Osteoblast (primary cell): ENCODE results near the gene DNAH17. TPM values are rescaled to one million over a fixed set of nuclear protein-coding genes. Genes with fewer than 3 reads are reported as not detected.
A peak's percentile ranks its signal among the peaks of the same experiment; 100 is the strongest.

Experiments
- DNase-seq: peaks from one replicate; pipeline ENCODE4 v3.0.0; 2011; ENCODE audit warnings: low spot score, mixed read lengths; ENCODE audit not compliant: insufficient read length; ENCODE audit errors: missing footprints
- H2AFZ ChIP-seq: 2 replicates; pipeline ENCODE4 v1.6.0; 2011; ENCODE audit warnings: mild to moderate bottlenecking, low read length
- H3K27ac ChIP-seq: 2 replicates; pipeline ENCODE4 v1.5.1; 2011; ENCODE audit warnings: mild to moderate bottlenecking, low read depth, low read length, moderate library complexity
- H3K27me3 ChIP-seq: 2 replicates; pipeline ENCODE4 v1.6.0; 2012; ENCODE audit warnings: mild to moderate bottlenecking, control low read depth, inconsistent platforms, low read length, moderate library complexity; ENCODE audit not compliant: insufficient read depth
- H3K36me3 ChIP-seq: 2 replicates; pipeline ENCODE4 v1.5.1; 2011; ENCODE audit warnings: mild to moderate bottlenecking, low read length, control low read depth, moderate library complexity; ENCODE audit not compliant: insufficient read depth
- H3K4me1 ChIP-seq: 2 replicates; pipeline ENCODE4 v1.5.1; 2011; ENCODE audit warnings: mild to moderate bottlenecking, low read length, control low read depth, moderate library complexity; ENCODE audit not compliant: insufficient read depth
- H3K4me2 ChIP-seq: 2 replicates; pipeline ENCODE4 v1.6.0; 2011; ENCODE audit warnings: mild to moderate bottlenecking, low read length; ENCODE audit not compliant: insufficient read depth
- H3K4me3 ChIP-seq: fragments of 200-600 bp; sonication (generic); 3 replicates; pipeline ENCODE4 v1.5.1; 2012; ENCODE audit warnings: mild to moderate bottlenecking, low read length, inconsistent platforms; ENCODE audit not compliant: insufficient read depth
- H3K79me2 ChIP-seq: 2 replicates; pipeline ENCODE4 v1.6.0; 2012; ENCODE audit warnings: mild to moderate bottlenecking, low read length, control low read depth, inconsistent platforms; ENCODE audit not compliant: insufficient read depth
- H3K9me3 ChIP-seq: 2 replicates; pipeline ENCODE4 v1.5.1; 2011; ENCODE audit warnings: low read depth, low read length, control low read depth
- H4K20me1 ChIP-seq: 2 replicates; pipeline ENCODE4 v1.6.0; 2012; ENCODE audit warnings: mild to moderate bottlenecking, low read length, control low read depth; ENCODE audit not compliant: insufficient read depth
- total RNA-seq: library from RNA; depleted of rRNA; stranded (reverse); fragments of >200 nt; gene quantifications from 2 replicates; pipeline ENCODE4 v1.2.3, GENCODE V29; 2012
- TF ChIP-seq, protein P1 (sequence below): IDR thresholded peaks from 2 replicates; pipeline ENCODE4 v1.5.1; 2011; ENCODE audit warnings: mild to moderate bottlenecking, low read depth, low read length, moderate library complexity; ENCODE audit errors: extremely low read depth

Gene DNAH17
- total RNA-seq, 1 donor, result under 0.01 TPM

DNA sequence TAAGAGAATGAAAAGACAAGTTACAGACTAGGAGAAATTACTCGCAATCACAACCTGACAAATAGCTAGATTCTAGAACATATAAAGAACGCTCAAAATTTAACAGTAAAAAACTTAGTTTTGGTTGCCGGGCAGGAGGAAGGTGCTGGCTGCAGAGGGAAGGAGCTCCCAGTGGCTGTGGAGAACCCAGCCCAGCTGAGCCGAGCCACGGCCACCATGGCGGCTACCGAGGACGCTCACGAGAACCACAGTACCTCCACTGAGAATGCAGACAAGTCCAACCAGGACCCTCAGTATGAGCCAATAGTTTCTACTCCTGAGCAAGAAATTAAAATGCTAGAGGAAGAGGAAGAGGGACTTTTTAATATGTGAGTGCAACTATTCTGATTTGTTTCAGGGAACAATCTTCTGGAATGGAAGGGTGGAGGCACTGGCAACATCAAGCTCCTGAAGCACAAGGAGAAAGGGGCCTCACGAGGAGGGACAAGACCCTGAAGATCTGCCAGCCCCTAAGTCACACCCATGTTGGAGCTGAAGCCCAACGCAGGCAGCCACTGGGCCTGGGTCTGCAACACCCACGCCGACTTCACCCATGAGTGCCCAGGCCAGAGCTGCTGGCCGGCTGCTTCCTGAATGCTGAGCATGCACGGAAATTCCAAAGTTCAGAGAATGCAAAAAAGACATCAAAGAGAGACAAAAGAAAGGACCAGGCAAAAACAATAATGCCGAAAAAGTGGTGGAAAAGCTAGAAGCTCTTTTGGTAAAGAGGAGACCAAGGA, 55.0 kb downstream of the DNAH17 start:
- no peak overlapping the region for H3K4me3 ChIP-seq
- H3K36me3 ChIP-seq, result no peaks in the 10 kb centered on the region
- TF ChIP-seq, protein P1, sequence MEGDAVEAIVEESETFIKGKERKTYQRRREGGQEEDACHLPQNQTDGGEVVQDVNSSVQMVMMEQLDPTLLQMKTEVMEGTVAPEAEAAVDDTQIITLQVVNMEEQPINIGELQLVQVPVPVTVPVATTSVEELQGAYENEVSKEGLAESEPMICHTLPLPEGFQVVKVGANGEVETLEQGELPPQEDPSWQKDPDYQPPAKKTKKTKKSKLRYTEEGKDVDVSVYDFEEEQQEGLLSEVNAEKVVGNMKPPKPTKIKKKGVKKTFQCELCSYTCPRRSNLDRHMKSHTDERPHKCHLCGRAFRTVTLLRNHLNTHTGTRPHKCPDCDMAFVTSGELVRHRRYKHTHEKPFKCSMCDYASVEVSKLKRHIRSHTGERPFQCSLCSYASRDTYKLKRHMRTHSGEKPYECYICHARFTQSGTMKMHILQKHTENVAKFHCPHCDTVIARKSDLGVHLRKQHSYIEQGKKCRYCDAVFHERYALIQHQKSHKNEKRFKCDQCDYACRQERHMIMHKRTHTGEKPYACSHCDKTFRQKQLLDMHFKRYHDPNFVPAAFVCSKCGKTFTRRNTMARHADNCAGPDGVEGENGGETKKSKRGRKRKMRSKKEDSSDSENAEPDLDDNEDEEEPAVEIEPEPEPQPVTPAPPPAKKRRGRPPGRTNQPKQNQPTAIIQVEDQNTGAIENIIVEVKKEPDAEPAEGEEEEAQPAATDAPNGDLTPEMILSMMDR, result no peak
- H3K4me2 ChIP-seq, result no peak overlapping the region
- H3K79me2 ChIP-seq, result no peaks in the 10 kb centered on the region
- no peaks in the 10 kb centered on the region for H3K4me1 ChIP-seq
- no peaks in the 10 kb centered on the region for H4K20me1 ChIP-seq
- no peak overlapping the region for H3K27ac ChIP-seq
- H3K27me3 ChIP-seq, result no peaks in the 10 kb centered on the region
- peak; percentile 27 for DNase-seq
- no peak overlapping the region for H2AFZ ChIP-seq
- no peaks in the 10 kb centered on the region for H3K9me3 ChIP-seq

DNA sequence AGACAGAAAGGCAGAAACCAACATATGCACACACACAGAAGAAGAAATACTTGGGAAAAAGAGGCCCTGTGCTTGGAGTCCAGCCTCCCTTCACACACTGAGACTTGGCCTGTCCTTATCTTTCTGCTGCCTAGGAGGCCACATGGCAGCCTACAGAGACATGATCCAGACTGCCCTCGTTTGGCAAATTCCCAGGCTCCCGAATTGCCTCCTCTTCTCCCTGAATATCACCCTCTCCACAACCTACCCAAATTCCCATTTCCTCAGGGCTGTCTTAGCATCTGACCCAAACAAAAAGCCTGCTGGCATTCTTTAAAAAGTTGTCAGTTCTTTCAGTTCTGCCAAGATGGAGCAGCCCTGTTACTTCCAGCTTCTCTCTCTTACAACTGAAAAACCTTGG, 59.8 kb downstream of the DNAH17 start:
- Histone ChIP-seq H3K9me3 (no peaks in the 10 kb centered on the region), H3K27me3 (no peaks in the 10 kb centered on the region), H3K27ac (no peak overlapping the region), H2AFZ (no peak overlapping the region), H3K79me2 (no peaks in the 10 kb centered on the region), H3K4me3 (no peak overlapping the region), H3K36me3 (no peaks in the 10 kb centered on the region), H3K4me2 (no peak overlapping the region), H3K4me1 (no peaks in the 10 kb centered on the region), H4K20me1 (no peaks in the 10 kb centered on the region)
- TF ChIP-seq, protein P1, result no peak
- peak; percentile 51 for DNase-seq

DNA sequence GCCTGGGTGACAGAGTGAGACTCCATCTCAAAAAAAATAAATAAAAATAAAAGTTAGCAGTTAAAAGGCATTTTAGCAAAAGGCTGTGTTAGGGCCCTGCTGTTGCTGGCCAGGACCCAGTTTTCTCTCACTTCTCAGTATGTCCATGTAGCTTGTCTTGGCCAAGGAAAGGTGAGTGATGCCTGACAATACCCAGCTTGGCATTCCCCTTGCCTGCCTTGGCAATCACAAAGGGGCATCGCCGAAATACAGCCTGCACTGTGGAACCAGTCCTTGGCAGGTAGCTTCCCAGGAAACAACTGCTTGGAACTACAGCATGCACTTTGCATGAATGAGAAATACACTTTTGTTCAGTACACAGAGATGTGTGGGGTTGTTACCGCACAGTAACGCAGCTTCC, 61.7 kb downstream of the DNAH17 start:
- no peak for DNase-seq
- Histone ChIP-seq H4K20me1 (no peaks in the 10 kb centered on the region), H3K36me3 (no peaks in the 10 kb centered on the region), H3K4me2 (no peak overlapping the region), H3K27me3 (no peaks in the 10 kb centered on the region), H3K9me3 (no peaks in the 10 kb centered on the region), H3K79me2 (no peaks in the 10 kb centered on the region), H3K27ac (no peak overlapping the region), H3K4me1 (no peaks in the 10 kb centered on the region), H2AFZ (no peak overlapping the region), H3K4me3 (no peak overlapping the region)
- TF ChIP-seq, protein P1, result no peak

DNA sequence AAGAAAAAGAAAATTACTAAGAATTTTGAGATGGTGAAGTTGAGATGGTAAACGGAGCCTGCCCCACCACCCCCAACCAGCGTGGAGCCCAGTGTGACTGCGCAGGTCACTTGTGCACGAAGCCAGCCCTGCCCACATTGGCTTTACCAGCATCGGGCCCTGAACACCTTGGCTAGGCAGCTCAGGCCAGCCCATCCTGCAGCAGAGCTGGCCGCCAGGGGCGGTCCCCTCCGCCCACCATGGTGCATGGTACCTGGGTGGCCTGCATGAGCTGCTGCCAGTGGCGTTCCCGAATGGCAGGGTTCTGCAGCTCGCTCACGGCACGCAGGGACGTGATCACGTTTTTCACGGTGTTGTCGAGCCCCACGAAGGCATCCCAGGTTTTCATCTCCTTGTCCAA, 62.7 kb downstream of the DNAH17 start:
- TF ChIP-seq, protein P1, result no peak
- H3K4me3 ChIP-seq, result no peak overlapping the region
- H3K4me1 ChIP-seq, result no peaks in the 10 kb centered on the region
- no peaks in the 10 kb centered on the region for H3K79me2 ChIP-seq
- H3K4me2 ChIP-seq, result no peak overlapping the region
- no peaks in the 10 kb centered on the region for H3K27me3 ChIP-seq
- no peaks in the 10 kb centered on the region for H3K9me3 ChIP-seq
- H3K27ac ChIP-seq, result no peak overlapping the region
- DNase-seq, result no peak
- no peaks in the 10 kb centered on the region for H4K20me1 ChIP-seq
- no peaks in the 10 kb centered on the region for H3K36me3 ChIP-seq
- no peak overlapping the region for H2AFZ ChIP-seq
